ENCODE results near the gene ING4. TPM values are rescaled to one million over a fixed set of nuclear protein-coding genes. Genes with fewer than 3 reads are reported as not detected.

ING4 gene
- total RNA-seq, 1 experiment from 2014 or later, result 20.1 TPM

DNA sequence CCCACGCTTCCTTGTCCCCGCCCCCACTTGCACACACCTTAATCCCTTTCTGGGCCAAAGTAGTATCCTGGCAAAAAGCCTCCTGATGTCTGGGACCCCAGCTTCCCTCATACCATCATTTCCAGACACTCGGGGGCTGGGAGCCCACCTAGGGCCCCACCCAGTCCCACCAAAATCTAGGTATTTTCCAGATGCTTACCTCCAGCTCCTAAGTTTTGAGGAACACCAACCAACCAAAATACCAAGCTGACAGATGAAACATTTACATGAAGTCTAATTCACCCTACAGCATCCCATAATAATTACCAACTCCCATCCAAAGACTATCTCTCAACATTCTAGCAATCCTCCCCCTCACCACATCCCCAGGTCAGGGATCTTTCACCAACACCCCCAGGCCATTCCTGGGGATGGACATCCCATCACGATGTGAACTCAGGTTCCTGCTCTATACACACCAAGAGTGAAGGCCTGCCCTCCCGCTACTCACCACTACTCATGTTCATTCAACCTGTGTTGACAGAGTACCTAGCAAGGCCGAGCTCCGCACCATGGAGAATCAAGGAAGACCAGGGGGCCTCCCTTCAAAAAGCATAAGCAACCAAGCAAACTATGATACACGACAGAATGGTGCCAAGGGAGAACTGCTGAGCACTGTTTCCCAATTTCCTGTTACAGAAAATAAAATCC is 54.2 kb downstream of the ING4 start:
- no peak overlapping the region for H3K27ac ChIP-seq (ENCODE audit: insufficient read length, low read depth, low read length)
- no peak overlapping the region for H4K5ac ChIP-seq (ENCODE audit: insufficient read length, low read depth, low read length)
- no peak overlapping the region for H3K4me3 Mint-ChIP-seq
- H3K23ac ChIP-seq (ENCODE audit: insufficient read length, low read depth, low read length), result no peak overlapping the region
- H4K91ac ChIP-seq (ENCODE audit: insufficient read length, low read depth, low read length), result no peak overlapping the region
- H2BK12ac ChIP-seq (ENCODE audit: insufficient read length, low read depth, low read length), result no peak overlapping the region
- no peak overlapping the region for H3K4me2 ChIP-seq (ENCODE audit: insufficient read depth, insufficient read length, low read length)
- no peaks in the 10 kb centered on the region for H4K20me1 ChIP-seq (ENCODE audit: control insufficient read depth, insufficient read depth, insufficient read length)
- TF ChIP-seq, protein P1, sequence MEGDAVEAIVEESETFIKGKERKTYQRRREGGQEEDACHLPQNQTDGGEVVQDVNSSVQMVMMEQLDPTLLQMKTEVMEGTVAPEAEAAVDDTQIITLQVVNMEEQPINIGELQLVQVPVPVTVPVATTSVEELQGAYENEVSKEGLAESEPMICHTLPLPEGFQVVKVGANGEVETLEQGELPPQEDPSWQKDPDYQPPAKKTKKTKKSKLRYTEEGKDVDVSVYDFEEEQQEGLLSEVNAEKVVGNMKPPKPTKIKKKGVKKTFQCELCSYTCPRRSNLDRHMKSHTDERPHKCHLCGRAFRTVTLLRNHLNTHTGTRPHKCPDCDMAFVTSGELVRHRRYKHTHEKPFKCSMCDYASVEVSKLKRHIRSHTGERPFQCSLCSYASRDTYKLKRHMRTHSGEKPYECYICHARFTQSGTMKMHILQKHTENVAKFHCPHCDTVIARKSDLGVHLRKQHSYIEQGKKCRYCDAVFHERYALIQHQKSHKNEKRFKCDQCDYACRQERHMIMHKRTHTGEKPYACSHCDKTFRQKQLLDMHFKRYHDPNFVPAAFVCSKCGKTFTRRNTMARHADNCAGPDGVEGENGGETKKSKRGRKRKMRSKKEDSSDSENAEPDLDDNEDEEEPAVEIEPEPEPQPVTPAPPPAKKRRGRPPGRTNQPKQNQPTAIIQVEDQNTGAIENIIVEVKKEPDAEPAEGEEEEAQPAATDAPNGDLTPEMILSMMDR (conservative IDR thresholded peaks at IDR 0.05), result no peak
- H2BK20ac ChIP-seq (ENCODE audit: low read depth, low read length, poor library complexity, severe bottlenecking), result no peak overlapping the region
- no peak overlapping the region for H3K14ac ChIP-seq (ENCODE audit: insufficient read depth, low read length)
- no peak overlapping the region for H2BK120ac ChIP-seq (ENCODE audit: low read depth, low read length, poor library complexity, severe bottlenecking)
- peaks cover 11% of the 10 kb centered on the region; the same call in 1 of the 2 replicates for H3K4me1 ChIP-seq (ENCODE audit: insufficient read depth, low read length)
- no peaks in the 10 kb centered on the region for H3K9me3 Mint-ChIP-seq
- no CpG with 5 or more reads among the region's 8 CpGs for WGBS (ENCODE audit: extremely low coverage, insufficient read length, low lambda C conversion rate)
- H3K23me2 ChIP-seq (ENCODE audit: insufficient read length, low read depth, low read length, poor library complexity, severe bottlenecking), result peaks cover 10% of the 10 kb centered on the region
- H3T11ph ChIP-seq (ENCODE audit: low read length), result no peak overlapping the region
- no peak overlapping the region for H2AK5ac ChIP-seq (ENCODE audit: insufficient read length, low read length)
- H3K4me1 Mint-ChIP-seq, result peaks cover 44 to 49% of the 10 kb centered on the region in 2 experiments
- H3K9ac ChIP-seq (ENCODE audit: extremely low read depth, insufficient read length, low read length), result no peak overlapping the region
- H3K36me3 Mint-ChIP-seq (ENCODE audit: insufficient read depth in 1 of 3, low read depth in 3 of 3), result peaks cover 14 to 22% (median 22%) of the 10 kb centered on the region in 3 experiments
- peaks cover 22% of the 10 kb centered on the region; the same call in 1 of the 2 replicates for H3K79me2 ChIP-seq (ENCODE audit: insufficient read depth, low read length)
- peak; percentile 65 for DNase-seq
- no peak overlapping the region for H3K4ac ChIP-seq (ENCODE audit: low read depth, low read length)
- no peaks in the 10 kb centered on the region for H3K27me3 Mint-ChIP-seq (ENCODE audit: low read depth)
- no peak overlapping the region for H3K18ac ChIP-seq (ENCODE audit: insufficient read length, low read depth, low read length)
- no peak overlapping the region for H3K56ac ChIP-seq (ENCODE audit: insufficient read length, low read depth, low read length)
- H3K79me1 ChIP-seq (ENCODE audit: insufficient read depth, low read depth, low read length, poor library complexity, severe bottlenecking), result peaks cover 3% of the 10 kb centered on the region
- no peak overlapping the region for H2BK15ac ChIP-seq (ENCODE audit: low read depth, low read length)
- H3K27me3 ChIP-seq (ENCODE audit: insufficient read depth, low read length), result no peaks in the 10 kb centered on the region
- no peak overlapping the region for H2BK5ac ChIP-seq (ENCODE audit: insufficient read length, low read length)
- H3K27ac Mint-ChIP-seq, result no peak overlapping the region
- no peak overlapping the region for H4K8ac ChIP-seq (replicated peaks; ENCODE audit: insufficient read length, low read depth, low read length)
- no peaks in the 10 kb centered on the region for H3K9me3 ChIP-seq (ENCODE audit: control insufficient read depth, low read depth, low read length)
- no peak overlapping the region for H2AFZ ChIP-seq (ENCODE audit: low read length)

Measured in H9 (cell line).